HepG2 (cell line): ENCODE results near the gene PLD1. TPM values are rescaled to one million over a fixed set of nuclear protein-coding genes. Genes with fewer than 3 reads are reported as not detected.

Source experiments
- FOXP1 ChIP-seq, 2 experiments: fragments of 450-650 bp in 1 of 2; IDR thresholded peaks; 2 replicates each; pipeline ENCODE4 v1.6.1; 2017 to 2018; ENCODE audit warnings: antibody characterized with exemption in 1 of 2
- HDAC6 ChIP-seq: fragments of 200-600 bp; sonication (generic); IDR thresholded peaks from 2 replicates; pipeline ENCODE4 v1.7.0; 2017; ENCODE audit warnings: mild to moderate bottlenecking, antibody characterized with exemption, low read length, low read depth
- HMG20B ChIP-seq: conservative IDR thresholded peaks from 2 replicates; pipeline ENCODE4 v1.6.1; 2016; ENCODE audit warnings: missing genetic modification reagents, missing compliant biosample characterization
- KAT8 ChIP-seq: IDR thresholded peaks from 2 replicates; pipeline ENCODE4 v1.6.1; 2016; ENCODE audit warnings: missing genetic modification reagents, missing compliant biosample characterization
- KDM5A ChIP-seq: fragments of 200-600 bp; sonication (generic); IDR thresholded peaks from 2 replicates; pipeline ENCODE4 v1.7.0; 2018; ENCODE audit warnings: antibody characterized with exemption, mild to moderate bottlenecking, low read length, borderline replicate concordance
- KLF13 ChIP-seq: sonication (generic); formaldehyde crosslinking; IDR thresholded peaks from 2 replicates; pipeline ENCODE4 v1.4.0; 2020; ENCODE audit warnings: mild to moderate bottlenecking, missing genetic modification reagents
- MATR3 ChIP-seq: sonication (generic); formaldehyde crosslinking; IDR thresholded peaks from 2 replicates; pipeline ENCODE4 v1.4.0; 2020; ENCODE audit warnings: missing genetic modification reagents
- NR2F6 ChIP-seq, 2 experiments: IDR thresholded peaks; 2 replicates each; pipeline ENCODE4 v1.6.1; 2016; ENCODE audit warnings: antibody characterized with exemption in 1 of 2, mild to moderate bottlenecking in 1 of 2
- RAD21 ChIP-seq: fragments of 450-650 bp; formaldehyde crosslinking; IDR thresholded peaks from 2 replicates; pipeline ENCODE4 v1.5.0; 2020; ENCODE audit warnings: mild to moderate bottlenecking
- SKI ChIP-seq: fragments of 450-650 bp; IDR thresholded peaks from one replicate; pipeline ENCODE4 v1.6.1; 2018; ENCODE audit warnings: mild to moderate bottlenecking; ENCODE audit not compliant: partially characterized antibody
- SMC3 ChIP-seq: IDR thresholded peaks from 2 replicates; pipeline ENCODE4 v1.6.1; 2011; ENCODE audit warnings: low read length, improper control_type of control experiment
- TRIM24 ChIP-seq: sonication (generic); formaldehyde crosslinking; IDR thresholded peaks from 2 replicates; pipeline ENCODE4 v1.8.0; 2022; ENCODE audit warnings: mild to moderate bottlenecking, missing genetic modification reagents
- ZBTB8A ChIP-seq: sonication (generic); formaldehyde crosslinking; IDR thresholded peaks from 2 replicates; pipeline ENCODE4 v1.4.0; 2020; ENCODE audit warnings: mild to moderate bottlenecking, low read depth, missing genetic modification reagents, borderline replicate concordance
- ZFP36 ChIP-seq: fragments of 150-350 bp; IDR thresholded peaks from 2 replicates; pipeline ENCODE4 v1.6.1; 2018; ENCODE audit warnings: borderline replicate concordance, low read length, low read depth; ENCODE audit not compliant: partially characterized antibody
- ZNF136 ChIP-seq: sonication (generic); formaldehyde crosslinking; IDR thresholded peaks from 2 replicates; pipeline ENCODE4 v1.8.1; 2022; ENCODE audit warnings: low read depth, mild to moderate bottlenecking, moderate library complexity, missing genetic modification reagents
- ZNF432 ChIP-seq: sonication (generic); formaldehyde crosslinking; IDR thresholded peaks from 2 replicates; pipeline ENCODE4 v1.5.0; 2020; ENCODE audit warnings: missing genetic modification reagents, mild to moderate bottlenecking, borderline replicate concordance
- ZNF441 ChIP-seq: sonication (generic); formaldehyde crosslinking; IDR thresholded peaks from 2 replicates; pipeline ENCODE4 v1.7.0; 2021; ENCODE audit warnings: missing genetic modification reagents, borderline replicate concordance
- ZNF749 ChIP-seq: sonication (generic); formaldehyde crosslinking; IDR thresholded peaks from 2 replicates; pipeline ENCODE4 v1.8.0; 2022; ENCODE audit warnings: mild to moderate bottlenecking, missing genetic modification reagents, moderate library complexity, borderline replicate concordance
- ZNF792 ChIP-seq: IDR thresholded peaks from 2 replicates; pipeline ENCODE4 v1.6.1; 2016
- polyA plus RNA-seq, 8 experiments: library from polyadenylated mRNA; depleted of rRNA in 3 of 8; stranded (reverse) in 7 of 8; unstranded in 1 of 8; fragments of >200 nt; fragmentation: Illumina TruSeq in 4 of 8; extraction: Trizol in 4 of 8; gene quantifications; 2 replicates each; pipeline versions ENCODE4 v1.2.1 to v1.2.3, GENCODE V29; 2011 to 2016; ENCODE audit warnings: low read depth in 4 of 8, missing spikeins in 1 of 8, mixed read lengths in 1 of 8; ENCODE audit not compliant: insufficient read depth in 1 of 8
- total RNA-seq, 5 experiments: library from RNA; depleted of rRNA; stranded (reverse); fragments of >200 nt; fragmentation: Illumina TruSeq; extraction: Trizol; gene quantifications; 2 replicates each; pipeline ENCODE4 v1.2.3, GENCODE V29; 2016; ENCODE audit warnings: low read depth in 1 of 5
- TF ChIP-seq, protein P1 (sequence below): sonication (generic); formaldehyde crosslinking; IDR thresholded peaks from 2 replicates; pipeline ENCODE4 v1.9.0; 2021; ENCODE audit warnings: mild to moderate bottlenecking, missing genetic modification reagents
- TF ChIP-seq, protein P2 (sequence below): sonication (generic); formaldehyde crosslinking; conservative IDR thresholded peaks from 2 replicates; pipeline ENCODE4 v1.8.0; 2022; ENCODE audit warnings: missing genetic modification reagents
- TF ChIP-seq, protein P3 (sequence below): sonication (generic); formaldehyde crosslinking; IDR thresholded peaks from 2 replicates; pipeline ENCODE4 v1.4.0; 2020; ENCODE audit warnings: missing genetic modification reagents

PLD1 gene
- total and polyA plus RNA-seq, 2 of the 13 experiments (the other 11 are each of a cell fraction or from before 2014, with no cell fraction given), result 27.1 to 59.4 TPM

- TF ChIP-seq, protein P1, sequence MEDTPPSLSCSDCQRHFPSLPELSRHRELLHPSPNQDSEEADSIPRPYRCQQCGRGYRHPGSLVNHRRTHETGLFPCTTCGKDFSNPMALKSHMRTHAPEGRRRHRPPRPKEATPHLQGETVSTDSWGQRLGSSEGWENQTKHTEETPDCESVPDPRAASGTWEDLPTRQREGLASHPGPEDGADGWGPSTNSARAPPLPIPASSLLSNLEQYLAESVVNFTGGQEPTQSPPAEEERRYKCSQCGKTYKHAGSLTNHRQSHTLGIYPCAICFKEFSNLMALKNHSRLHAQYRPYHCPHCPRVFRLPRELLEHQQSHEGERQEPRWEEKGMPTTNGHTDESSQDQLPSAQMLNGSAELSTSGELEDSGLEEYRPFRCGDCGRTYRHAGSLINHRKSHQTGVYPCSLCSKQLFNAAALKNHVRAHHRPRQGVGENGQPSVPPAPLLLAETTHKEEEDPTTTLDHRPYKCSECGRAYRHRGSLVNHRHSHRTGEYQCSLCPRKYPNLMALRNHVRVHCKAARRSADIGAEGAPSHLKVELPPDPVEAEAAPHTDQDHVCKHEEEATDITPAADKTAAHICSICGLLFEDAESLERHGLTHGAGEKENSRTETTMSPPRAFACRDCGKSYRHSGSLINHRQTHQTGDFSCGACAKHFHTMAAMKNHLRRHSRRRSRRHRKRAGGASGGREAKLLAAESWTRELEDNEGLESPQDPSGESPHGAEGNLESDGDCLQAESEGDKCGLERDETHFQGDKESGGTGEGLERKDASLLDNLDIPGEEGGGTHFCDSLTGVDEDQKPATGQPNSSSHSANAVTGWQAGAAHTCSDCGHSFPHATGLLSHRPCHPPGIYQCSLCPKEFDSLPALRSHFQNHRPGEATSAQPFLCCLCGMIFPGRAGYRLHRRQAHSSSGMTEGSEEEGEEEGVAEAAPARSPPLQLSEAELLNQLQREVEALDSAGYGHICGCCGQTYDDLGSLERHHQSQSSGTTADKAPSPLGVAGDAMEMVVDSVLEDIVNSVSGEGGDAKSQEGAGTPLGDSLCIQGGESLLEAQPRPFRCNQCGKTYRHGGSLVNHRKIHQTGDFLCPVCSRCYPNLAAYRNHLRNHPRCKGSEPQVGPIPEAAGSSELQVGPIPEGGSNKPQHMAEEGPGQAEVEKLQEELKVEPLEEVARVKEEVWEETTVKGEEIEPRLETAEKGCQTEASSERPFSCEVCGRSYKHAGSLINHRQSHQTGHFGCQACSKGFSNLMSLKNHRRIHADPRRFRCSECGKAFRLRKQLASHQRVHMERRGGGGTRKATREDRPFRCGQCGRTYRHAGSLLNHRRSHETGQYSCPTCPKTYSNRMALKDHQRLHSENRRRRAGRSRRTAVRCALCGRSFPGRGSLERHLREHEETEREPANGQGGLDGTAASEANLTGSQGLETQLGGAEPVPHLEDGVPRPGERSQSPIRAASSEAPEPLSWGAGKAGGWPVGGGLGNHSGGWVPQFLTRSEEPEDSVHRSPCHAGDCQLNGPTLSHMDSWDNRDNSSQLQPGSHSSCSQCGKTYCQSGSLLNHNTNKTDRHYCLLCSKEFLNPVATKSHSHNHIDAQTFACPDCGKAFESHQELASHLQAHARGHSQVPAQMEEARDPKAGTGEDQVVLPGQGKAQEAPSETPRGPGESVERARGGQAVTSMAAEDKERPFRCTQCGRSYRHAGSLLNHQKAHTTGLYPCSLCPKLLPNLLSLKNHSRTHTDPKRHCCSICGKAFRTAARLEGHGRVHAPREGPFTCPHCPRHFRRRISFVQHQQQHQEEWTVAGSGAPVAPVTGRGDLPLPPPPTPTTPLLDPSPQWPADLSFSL (CRISPR knock-in tag), result no peak
- TF ChIP-seq, protein P2, sequence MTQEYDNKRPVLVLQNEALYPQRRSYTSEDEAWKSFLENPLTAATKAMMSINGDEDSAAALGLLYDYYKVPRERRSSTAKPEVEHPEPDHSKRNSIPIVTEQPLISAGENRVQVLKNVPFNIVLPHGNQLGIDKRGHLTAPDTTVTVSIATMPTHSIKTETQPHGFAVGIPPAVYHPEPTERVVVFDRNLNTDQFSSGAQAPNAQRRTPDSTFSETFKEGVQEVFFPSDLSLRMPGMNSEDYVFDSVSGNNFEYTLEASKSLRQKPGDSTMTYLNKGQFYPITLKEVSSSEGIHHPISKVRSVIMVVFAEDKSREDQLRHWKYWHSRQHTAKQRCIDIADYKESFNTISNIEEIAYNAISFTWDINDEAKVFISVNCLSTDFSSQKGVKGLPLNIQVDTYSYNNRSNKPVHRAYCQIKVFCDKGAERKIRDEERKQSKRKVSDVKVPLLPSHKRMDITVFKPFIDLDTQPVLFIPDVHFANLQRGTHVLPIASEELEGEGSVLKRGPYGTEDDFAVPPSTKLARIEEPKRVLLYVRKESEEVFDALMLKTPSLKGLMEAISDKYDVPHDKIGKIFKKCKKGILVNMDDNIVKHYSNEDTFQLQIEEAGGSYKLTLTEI (CRISPR knock-in tag), result no peak
- TF ChIP-seq SKI, result no peak
- no peak for TF ChIP-seq FOXP1 (IDR thresholded peaks at IDR 0.05)
- peak; percentile 54; the same call in 1 of the 2 replicates for TF ChIP-seq FOXP1 (CRISPR knock-in tag; IDR thresholded peaks at IDR 0.05)
- TF ChIP-seq ZNF441 (CRISPR knock-in tag), result no peak
- TF ChIP-seq, protein P3, sequence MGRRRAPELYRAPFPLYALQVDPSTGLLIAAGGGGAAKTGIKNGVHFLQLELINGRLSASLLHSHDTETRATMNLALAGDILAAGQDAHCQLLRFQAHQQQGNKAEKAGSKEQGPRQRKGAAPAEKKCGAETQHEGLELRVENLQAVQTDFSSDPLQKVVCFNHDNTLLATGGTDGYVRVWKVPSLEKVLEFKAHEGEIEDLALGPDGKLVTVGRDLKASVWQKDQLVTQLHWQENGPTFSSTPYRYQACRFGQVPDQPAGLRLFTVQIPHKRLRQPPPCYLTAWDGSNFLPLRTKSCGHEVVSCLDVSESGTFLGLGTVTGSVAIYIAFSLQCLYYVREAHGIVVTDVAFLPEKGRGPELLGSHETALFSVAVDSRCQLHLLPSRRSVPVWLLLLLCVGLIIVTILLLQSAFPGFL, result no peak
- TF ChIP-seq KLF13 (CRISPR knock-in tag), result no peak
- TF ChIP-seq MATR3 (CRISPR knock-in tag), result no peak
- TF ChIP-seq ZNF432 (CRISPR knock-in tag), result no peak
- TF ChIP-seq ZNF749 (CRISPR knock-in tag), result no peak
- TF ChIP-seq NR2F6 (IDR thresholded peaks at IDR 0.05), result no peak
- TF ChIP-seq NR2F6 (CRISPR knock-in tag; IDR thresholded peaks at IDR 0.05), result peak; percentile 40; the same call in 1 of the 2 replicates
- TF ChIP-seq KDM5A, result no peak
- peak; percentile 57; the same call in 1 of the 2 replicates for TF ChIP-seq KAT8 (CRISPR knock-in tag)
- peak; percentile 78; the same call in 1 of the 2 replicates for TF ChIP-seq SMC3
- no peak for TF ChIP-seq ZNF136 (CRISPR knock-in tag)
- TF ChIP-seq HMG20B (CRISPR knock-in tag), result 0 out of 2 replicates have a peak, but pooled peaks have one; percentile 69
- TF ChIP-seq HDAC6, result no peak
- TF ChIP-seq ZBTB8A (CRISPR knock-in tag), result no peak
- TF ChIP-seq ZNF792 (CRISPR knock-in tag), result peak; percentile 80; the same call in 1 of the 2 replicates
- TF ChIP-seq ZFP36, result no peak
- peak; percentile 94 for TF ChIP-seq RAD21 (CRISPR knock-in tag)
- no peak for TF ChIP-seq TRIM24
Measured at GRCh38 chr3:171829841-171830517, 19.7 kb upstream of the PLD1 start (continued).
